HG03354 (cell line): ENCODE measurements around the gene SGK1.
"Not testable (repeated sequence)": the region's sequence is repeated elsewhere in the genome, so short reads cannot be mapped to it uniquely, and the experiment has no call there.

Experiments used
- ATAC-seq: cut with Tn5 transposase; IDR thresholded peaks from one replicate; pipeline ENCODE4 v1.9.1; 2021; ENCODE audit warnings: mild to moderate bottlenecking; ENCODE audit not compliant: unreplicated experiment, poor library complexity, severe bottlenecking

Gene SGK1

GRCh38 chr6:134308800-134309199, 9.1 kb downstream of the SGK1 start:
- ATAC-seq = no peak

GRCh38 chr6:134307870-134308269, 10.0 kb downstream of the SGK1 start:
- no peak for ATAC-seq

GRCh38 chr6:134307075-134307474, 10.8 kb downstream of the SGK1 start:
- no peak for ATAC-seq

GRCh38 chr6:134304381-134304780, 13.5 kb downstream of the SGK1 start:
- not testable (repeated sequence) for ATAC-seq

GRCh38 chr6:134303891-134304290, 14.0 kb downstream of the SGK1 start:
- ATAC-seq = no peak

- ATAC-seq = no peak
Measured at GRCh38 chr6:134299236-134299635, 18.7 kb downstream of the SGK1 start.

- no peak for ATAC-seq
Measured at GRCh38 chr6:134296762-134297161, 21.1 kb downstream of the SGK1 start.

GRCh38 chr6:134295953-134296553, 21.9 kb downstream of the SGK1 start:
- ATAC-seq = peak; percentile 56

GRCh38 chr6:134293659-134294161, 24.2 kb downstream of the SGK1 start:
- ATAC-seq = no peak

- no peak for ATAC-seq
Measured at GRCh38 chr6:134291156-134291555, 26.8 kb downstream of the SGK1 start.

- ATAC-seq = no peak
Measured at GRCh38 chr6:134289204-134289575, 28.7 kb downstream of the SGK1 start.

GRCh38 chr6:134288538-134289203, 29.2 kb downstream of the SGK1 start:
- ATAC-seq = peak; percentile 70

GRCh38 chr6:134287859-134288537, 29.9 kb downstream of the SGK1 start:
- ATAC-seq = peak; percentile 51

- ATAC-seq = no peak
Measured at GRCh38 chr6:134282816-134283215, 35.1 kb downstream of the SGK1 start.

GRCh38 chr6:134281388-134281787, 36.5 kb downstream of the SGK1 start:
- no peak for ATAC-seq

GRCh38 chr6:134278000-134278399, 39.9 kb downstream of the SGK1 start:
- ATAC-seq = no peak

- ATAC-seq = not testable (repeated sequence)
Measured at GRCh38 chr6:134276891-134277377, 41.0 kb downstream of the SGK1 start.

GRCh38 chr6:134272374-134272773, 45.5 kb downstream of the SGK1 start:
- ATAC-seq = no peak

GRCh38 chr6:134267917-134268361, 50.0 kb downstream of the SGK1 start:
- no peak for ATAC-seq

GRCh38 chr6:134266776-134267175, 51.1 kb downstream of the SGK1 start:
- ATAC-seq = no peak

- ATAC-seq = no peak
Measured at GRCh38 chr6:134261766-134262165, 56.1 kb downstream of the SGK1 start.
